Fibroblast of skin of right biceps (primary cell): ENCODE measurements around the gene P3R3URF.

ENCODE experiments used
- DNase-seq: peaks from one replicate; pipeline ENCODE4 v3.0.0-alpha.2; 2013

The P3R3URF gene

GRCh38 chr1:46193984-46194570, 17.8 kb upstream of the P3R3URF start:
- no peak for DNase-seq

GRCh38 chr1:46193285-46193684, 17.0 kb upstream of the P3R3URF start:
- DNase-seq, result no peak

DNA sequence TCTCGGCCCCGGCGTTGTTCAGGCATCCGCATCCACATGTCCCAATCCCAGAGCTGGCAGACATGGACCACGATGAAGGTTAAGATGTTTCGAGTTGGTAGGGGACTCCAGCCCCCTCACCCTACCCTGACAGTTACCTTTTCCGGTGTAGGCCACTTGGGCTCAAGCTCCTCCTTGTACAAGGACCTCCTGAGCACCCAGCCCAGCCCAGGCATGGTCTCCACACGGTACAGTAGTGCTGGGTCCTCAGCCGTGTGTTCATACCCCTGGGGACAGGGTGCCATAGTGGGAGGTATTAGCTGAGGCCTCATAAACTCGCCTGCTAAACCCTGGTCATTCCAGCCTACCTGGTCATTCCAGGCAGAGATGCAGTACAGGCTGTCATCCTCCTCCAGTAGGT, 15.9 kb upstream of the P3R3URF start:
- no peak for DNase-seq

GRCh38 chr1:46191033-46191701, 14.9 kb upstream of the P3R3URF start:
- DNase-seq, result no peak

DNA sequence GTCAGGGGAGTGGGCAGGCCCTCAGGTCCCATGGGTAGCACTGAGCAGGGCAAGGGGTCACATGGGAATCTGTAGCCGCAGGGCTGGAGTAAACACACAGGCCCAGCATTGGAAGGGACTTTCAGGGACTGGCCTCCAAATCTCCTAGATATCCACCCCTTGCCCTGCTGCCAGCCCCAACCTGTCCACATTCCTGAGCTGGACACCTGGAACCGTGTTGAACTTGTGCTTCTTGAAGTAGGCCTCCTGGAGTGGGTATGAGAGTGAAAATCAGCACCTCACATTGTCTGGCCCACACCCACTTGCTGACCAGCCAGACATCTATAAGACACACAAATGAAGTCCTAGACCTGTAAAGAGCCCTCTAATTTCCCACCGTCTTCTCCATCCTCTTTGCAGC, 14.3 kb upstream of the P3R3URF start:
- DNase-seq, result no peak

GRCh38 chr1:46188295-46189030, 12.2 kb upstream of the P3R3URF start:
- no peak for DNase-seq

DNA sequence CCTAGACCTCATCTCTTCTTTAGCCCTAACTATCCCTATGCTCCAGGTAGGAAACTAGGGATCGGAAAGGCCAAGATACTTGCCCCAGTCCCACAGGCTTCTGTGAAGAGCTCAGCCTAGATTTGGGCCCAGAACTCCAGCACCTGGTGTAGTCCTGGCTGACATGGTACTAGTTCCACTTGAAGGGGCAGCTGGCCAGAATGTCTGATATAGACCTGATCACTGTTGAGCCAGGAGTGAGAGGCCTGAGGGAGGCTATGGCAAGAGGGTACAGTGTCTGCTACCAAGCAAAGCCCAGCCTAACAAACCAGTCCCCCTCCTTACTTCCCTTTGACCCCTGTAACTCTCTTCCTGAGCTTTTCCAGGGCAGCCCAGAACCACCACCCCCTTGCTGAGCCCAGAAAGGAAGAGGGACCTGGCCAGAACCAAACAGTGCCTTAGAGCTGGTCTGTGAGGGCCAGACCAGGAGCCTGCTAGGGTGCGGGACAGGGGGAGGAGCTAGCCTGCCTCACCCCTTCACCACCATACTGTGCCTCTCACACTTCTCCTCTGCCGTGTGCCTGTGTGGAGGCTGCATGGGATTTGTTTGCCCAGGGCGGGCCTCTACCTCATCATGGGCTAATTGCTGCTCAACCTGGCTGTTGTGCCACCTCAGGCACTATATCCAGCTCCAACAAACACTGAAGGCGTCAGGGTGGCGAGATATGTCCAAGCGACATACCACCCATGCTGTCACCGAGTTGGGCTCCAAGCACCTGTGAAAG, 11.0 kb upstream of the P3R3URF start:
- no peak for DNase-seq

GRCh38 chr1:46186076-46186475, 9.8 kb upstream of the P3R3URF start:
- no peak for DNase-seq

GRCh38 chr1:46184920-46185658, 8.8 kb upstream of the P3R3URF start:
- no peak for DNase-seq

DNA sequence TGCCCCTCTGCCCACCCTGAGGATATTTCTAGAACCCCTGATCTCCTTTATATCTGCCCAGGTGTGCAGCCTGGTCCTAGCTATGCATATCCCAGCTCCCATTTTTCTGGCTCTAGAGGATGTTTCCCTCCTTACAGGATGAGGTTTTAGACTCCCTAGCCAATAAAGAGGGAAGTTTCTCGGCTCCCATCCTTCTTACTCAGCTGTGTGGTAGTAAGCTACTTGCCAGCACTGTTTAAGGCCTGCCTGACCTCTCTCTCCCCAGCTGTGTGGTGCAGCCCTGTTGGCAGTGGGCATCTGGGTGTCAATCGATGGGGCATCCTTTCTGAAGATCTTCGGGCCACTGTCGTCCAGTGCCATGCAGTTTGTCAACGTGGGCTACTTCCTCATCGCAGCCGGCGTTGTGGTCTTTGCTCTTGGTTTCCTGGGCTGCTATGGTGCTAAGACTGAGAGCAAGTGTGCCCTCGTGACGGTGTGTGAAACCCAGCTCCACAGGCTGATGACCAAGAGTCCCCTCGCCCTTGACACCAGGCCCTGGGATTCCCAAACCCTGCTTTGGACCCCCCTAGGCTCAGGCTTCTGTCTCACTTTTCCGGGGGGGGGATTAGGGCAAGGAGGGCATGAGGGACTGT, 7.8 kb upstream of the P3R3URF start:
- DNase-seq, result no peak

- peak; percentile 89 for DNase-seq
Measured at GRCh38 chr1:46183079-46183847, 7.0 kb upstream of the P3R3URF start.

DNA sequence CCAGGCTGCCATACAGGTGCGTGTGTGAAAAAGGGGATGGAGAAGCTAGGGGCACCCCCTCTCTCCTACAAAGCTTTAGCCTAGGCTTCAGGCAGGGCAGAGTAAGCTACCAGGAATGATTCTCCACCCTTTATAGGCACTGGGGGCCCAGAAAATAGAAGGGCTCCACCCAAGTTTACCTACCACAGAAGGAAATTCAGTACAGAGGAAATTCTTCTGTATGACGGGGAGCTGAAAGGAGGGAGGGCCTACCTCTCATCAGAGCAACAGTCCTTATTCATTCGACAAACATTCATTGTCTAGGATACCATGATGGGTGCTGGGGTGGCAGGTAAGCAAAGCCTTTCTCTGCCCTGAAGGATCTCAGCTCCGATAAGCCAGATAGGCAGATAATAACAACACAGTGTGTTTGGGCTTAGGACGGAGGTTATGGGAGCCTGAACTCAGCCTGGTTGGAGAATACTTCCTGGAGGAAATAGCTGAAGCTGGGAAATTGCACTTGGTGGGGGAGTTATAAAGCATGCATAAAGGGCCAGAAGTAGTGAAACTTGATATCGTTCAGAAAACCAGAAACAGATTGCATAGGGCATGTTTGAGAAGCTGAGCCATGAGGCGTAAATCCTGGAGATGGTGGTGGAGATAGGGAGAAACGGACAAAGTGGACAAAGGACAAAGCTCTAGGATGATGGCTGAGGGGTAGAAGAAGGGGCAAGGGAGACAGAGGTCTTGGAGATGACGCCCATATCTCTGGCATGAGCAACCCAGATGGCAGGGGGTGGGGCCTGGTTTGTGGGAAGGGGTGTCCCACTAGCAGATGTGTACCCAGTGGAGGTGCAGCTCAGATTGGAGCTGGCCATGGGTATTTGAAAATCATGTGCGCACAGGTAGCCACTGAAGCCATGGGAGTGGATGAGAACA, 5.3 kb upstream of the P3R3URF start:
- DNase-seq, result peak; percentile 59

- DNase-seq, result no peak
Measured at GRCh38 chr1:46180082-46180616, 3.9 kb upstream of the P3R3URF start.

- peak; percentile 84 for DNase-seq
Measured at GRCh38 chr1:46179138-46180081, 3.1 kb upstream of the P3R3URF start.

- DNase-seq, result no peak
Measured at GRCh38 chr1:46175243-46175642, 1.0 kb downstream of the P3R3URF start.

DNA sequence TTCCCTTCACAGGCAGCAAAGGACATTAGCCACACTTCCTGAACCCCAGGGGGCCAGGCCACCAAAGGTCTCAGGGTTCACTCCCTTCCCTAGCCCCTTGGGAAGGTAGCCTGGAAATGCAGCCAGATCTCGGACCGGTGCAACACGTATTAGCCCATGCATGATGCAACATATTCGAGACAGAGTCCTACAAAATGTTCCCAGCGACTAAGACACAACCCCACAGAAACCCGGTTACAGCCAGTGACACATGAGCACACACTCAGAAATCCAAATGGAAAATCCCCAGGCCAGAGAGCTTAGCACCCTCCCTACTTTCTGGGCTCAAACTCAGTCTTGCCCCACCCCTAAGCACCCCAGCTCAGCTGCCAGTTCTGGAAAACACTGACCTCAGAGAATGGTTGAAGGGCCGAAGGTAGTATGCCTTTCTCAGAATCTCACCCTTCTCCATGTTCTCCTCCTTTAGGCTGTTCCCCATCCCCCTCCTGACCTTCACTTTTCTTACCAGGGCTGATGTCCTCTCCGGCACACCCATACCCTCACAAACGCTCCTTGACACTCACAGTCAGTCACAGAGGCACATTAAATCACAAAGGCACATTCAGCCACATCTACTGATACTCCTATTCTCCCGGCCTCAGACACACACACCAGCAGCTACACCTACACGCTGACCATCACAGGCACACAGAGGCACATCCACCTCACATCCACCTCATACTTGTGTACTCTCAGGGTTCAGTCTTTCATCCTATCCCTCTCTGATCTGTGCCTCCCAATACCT, 1.6 kb downstream of the P3R3URF start, which contains the start of gene TSPAN1:
TSPAN1 (plus strand) TSS at position 640 of the 784 bp plus-strand sequence. CDS start 6,021 bp downstream, outside the sequence.
- DNase-seq, result peak; percentile 45

DNA sequence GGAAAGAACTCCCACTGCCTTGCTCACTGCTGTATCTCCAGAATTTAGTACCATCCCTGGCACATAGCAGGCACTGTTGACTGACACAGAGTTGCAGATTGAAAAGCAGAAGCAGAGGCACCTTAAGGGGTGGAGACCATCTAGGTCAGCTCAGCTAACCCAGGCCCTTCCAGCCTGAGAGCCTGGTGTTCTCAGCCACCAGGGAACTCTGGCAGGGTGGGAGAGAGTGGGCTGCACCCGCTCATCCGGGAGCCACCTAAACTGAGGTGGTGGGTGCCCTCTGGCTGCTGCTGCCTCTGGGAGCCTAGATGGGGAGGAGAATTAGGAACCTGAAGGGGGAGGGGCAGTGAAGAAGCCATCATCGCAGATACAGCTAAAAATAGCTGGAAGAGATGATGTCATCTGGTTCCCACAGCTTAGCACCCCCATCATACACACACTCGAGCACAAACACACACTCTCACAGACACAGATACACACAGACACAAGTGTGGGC, 2.9 kb downstream of the P3R3URF start:
- DNase-seq, result peak; percentile 63

DNA sequence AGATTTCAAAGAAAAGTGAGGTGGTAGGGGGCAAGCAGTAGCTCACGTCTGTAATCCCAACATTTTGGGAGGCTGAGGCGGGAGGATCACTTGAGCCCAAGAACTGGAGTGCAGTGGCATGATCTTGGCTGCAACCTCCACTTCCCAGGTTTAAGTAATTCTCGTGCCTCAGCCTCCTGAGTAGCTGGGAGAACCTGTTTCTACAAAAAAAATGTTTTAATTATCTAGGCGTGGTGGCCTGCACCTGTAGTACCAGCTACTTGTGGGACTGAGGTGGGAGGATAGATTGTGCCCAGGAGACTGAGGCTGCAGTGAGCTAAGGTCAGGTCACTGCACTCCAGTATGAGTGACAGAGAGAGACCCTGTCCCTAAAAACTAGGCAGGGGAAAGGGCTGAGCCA, 4.0 kb downstream of the P3R3URF start:
- DNase-seq, result no peak
